Putamen (tissue), 1 donor: ENCODE measurements around the gene NPHP4.

ENCODE experiments used
- DNase-seq: peaks from one replicate; pipeline ENCODE4 v3.0.0-alpha.2; 2016; ENCODE audit warnings: low spot score

The NPHP4 gene

GRCh38 chr1:5992026-5992813 lies at the start of gene NPHP4:
NPHP4 (minus strand) TSS chr1:5992425; CDS start chr1:5986289, 6,136 bp downstream.
- DNase-seq: peak; percentile 100

GRCh38 chr1:6041432-6042062 lies 49.3 kb upstream of the NPHP4 start:
- DNase-seq: no peak

GRCh38 chr1:6040861-6041415 lies 48.7 kb upstream of the NPHP4 start:
- no peak for DNase-seq

- DNase-seq: no peak
Observed at GRCh38 chr1:6040444-6040843, 48.2 kb upstream of the NPHP4 start.

GRCh38 chr1:6039031-6039430 lies 46.8 kb upstream of the NPHP4 start:
- no peak for DNase-seq

- DNase-seq: no peak
Observed at GRCh38 chr1:6038603-6039002, 46.4 kb upstream of the NPHP4 start.

GRCh38 chr1:6037338-6037762 lies 45.1 kb upstream of the NPHP4 start:
- DNase-seq: no peak

- DNase-seq: no peak
Observed at GRCh38 chr1:6035719-6036118, 43.5 kb upstream of the NPHP4 start.

- no peak for DNase-seq
Observed at GRCh38 chr1:6035303-6035702, 43.1 kb upstream of the NPHP4 start.

GRCh38 chr1:6034750-6035096 lies 42.5 kb upstream of the NPHP4 start:
- peak; percentile 47 for DNase-seq

- peak; percentile 45 for DNase-seq
Observed at GRCh38 chr1:6033986-6034749, 41.9 kb upstream of the NPHP4 start.

- no peak for DNase-seq
Observed at GRCh38 chr1:6033124-6033523, 40.9 kb upstream of the NPHP4 start.

- DNase-seq: no peak
Observed at GRCh38 chr1:6030547-6031261, 38.5 kb upstream of the NPHP4 start.

- DNase-seq: no peak
Observed at GRCh38 chr1:6030132-6030531, 37.9 kb upstream of the NPHP4 start.

GRCh38 chr1:6029351-6029750 lies 37.1 kb upstream of the NPHP4 start:
- no peak for DNase-seq

- no peak for DNase-seq
Observed at GRCh38 chr1:6028042-6028850, 36.0 kb upstream of the NPHP4 start.

- DNase-seq: no peak
Observed at GRCh38 chr1:6027591-6027990, 35.4 kb upstream of the NPHP4 start.

GRCh38 chr1:6026095-6026809 lies 34.0 kb upstream of the NPHP4 start:
- no peak for DNase-seq

- no peak for DNase-seq
Observed at GRCh38 chr1:6025269-6026094, 33.3 kb upstream of the NPHP4 start.

GRCh38 chr1:6024376-6024775 lies 32.2 kb upstream of the NPHP4 start:
- no peak for DNase-seq
